NB4 (cell line): ENCODE measurements around the gene ABCG1.

ENCODE experiments used
- DNase-seq: peaks from one replicate; pipeline ENCODE4 v3.0.0; 2010; ENCODE audit warnings: low read depth
- H3K4me3 ChIP-seq: one replicate; pipeline ENCODE4 v1.5.1; 2011; ENCODE audit warnings: mild to moderate bottlenecking, low read depth, low read length, moderate library complexity
- MYC ChIP-seq: IDR thresholded peaks from 2 replicates; pipeline ENCODE4 v1.6.1; 2011; ENCODE audit warnings: low read depth, low read length
- POLR2A ChIP-seq: IDR thresholded peaks from 2 replicates; pipeline ENCODE4 v1.6.1; 2011; ENCODE audit warnings: mild to moderate bottlenecking; ENCODE audit not compliant: insufficient read length; ENCODE audit errors: extremely low read depth
- TF ChIP-seq, protein P1 (sequence below): IDR thresholded peaks from one replicate; pipeline ENCODE4 v1.5.1; 2012; ENCODE audit warnings: low read depth, low read length
- TF ChIP-seq, protein P2 (sequence below): IDR thresholded peaks from 2 replicates; pipeline ENCODE4 v1.6.1; 2011; ENCODE audit warnings: low read depth, low read length

Gene ABCG1

DNA sequence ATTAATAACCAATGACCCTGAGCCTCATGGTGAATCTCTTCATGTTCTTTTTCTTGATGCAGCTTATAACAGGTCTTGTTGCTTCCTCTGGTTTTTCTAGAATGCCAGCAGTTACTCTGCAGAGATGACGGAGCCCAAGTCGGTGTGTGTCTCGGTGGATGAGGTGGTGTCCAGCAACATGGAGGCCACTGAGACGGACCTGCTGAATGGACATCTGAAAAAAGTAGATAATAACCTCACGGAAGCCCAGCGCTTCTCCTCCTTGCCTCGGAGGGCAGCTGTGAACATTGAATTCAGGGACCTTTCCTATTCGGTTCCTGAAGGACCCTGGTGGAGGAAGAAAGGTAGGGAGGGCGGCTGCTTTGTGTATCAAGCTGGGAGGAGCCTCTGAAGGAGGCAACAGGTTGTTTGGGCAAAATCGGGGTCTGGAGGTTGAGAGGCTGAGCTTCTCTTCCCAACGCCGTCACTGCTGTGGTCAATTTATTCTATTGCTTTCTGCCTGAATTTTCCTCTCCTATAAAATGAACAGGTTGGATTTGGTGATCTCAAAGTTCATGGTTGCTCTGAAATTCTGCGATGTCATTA lies 6.7 kb downstream of the ABCG1 start:
- TF ChIP-seq, protein P1, sequence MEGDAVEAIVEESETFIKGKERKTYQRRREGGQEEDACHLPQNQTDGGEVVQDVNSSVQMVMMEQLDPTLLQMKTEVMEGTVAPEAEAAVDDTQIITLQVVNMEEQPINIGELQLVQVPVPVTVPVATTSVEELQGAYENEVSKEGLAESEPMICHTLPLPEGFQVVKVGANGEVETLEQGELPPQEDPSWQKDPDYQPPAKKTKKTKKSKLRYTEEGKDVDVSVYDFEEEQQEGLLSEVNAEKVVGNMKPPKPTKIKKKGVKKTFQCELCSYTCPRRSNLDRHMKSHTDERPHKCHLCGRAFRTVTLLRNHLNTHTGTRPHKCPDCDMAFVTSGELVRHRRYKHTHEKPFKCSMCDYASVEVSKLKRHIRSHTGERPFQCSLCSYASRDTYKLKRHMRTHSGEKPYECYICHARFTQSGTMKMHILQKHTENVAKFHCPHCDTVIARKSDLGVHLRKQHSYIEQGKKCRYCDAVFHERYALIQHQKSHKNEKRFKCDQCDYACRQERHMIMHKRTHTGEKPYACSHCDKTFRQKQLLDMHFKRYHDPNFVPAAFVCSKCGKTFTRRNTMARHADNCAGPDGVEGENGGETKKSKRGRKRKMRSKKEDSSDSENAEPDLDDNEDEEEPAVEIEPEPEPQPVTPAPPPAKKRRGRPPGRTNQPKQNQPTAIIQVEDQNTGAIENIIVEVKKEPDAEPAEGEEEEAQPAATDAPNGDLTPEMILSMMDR, result no peak
- TF ChIP-seq, protein P2, sequence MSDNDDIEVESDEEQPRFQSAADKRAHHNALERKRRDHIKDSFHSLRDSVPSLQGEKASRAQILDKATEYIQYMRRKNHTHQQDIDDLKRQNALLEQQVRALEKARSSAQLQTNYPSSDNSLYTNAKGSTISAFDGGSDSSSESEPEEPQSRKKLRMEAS, result no peak
- TF ChIP-seq POLR2A, result no peak
- TF ChIP-seq MYC, result no peak
- no peak for DNase-seq
- no peak overlapping the region for H3K4me3 ChIP-seq

DNA sequence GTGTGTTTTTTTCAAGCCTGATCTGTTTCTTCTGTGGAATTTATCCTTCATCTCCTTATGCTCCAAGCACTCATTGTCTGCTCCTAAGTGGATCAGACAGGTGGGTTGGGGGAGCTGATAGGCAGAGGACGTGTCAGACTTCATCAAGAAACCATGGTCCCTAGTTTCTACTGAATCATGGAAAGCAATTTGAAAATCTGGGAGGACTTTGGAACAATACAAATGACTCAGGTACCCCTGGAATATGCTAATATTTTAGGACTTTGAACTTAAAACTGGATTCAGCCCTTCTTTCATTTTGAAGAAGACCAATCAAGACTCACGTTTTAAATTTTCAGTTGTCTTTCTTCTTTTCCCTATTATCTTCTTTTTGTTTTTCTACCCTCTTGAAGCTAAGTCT lies 7.7 kb downstream of the ABCG1 start:
- TF ChIP-seq POLR2A (no peak), MYC (no peak)
- TF ChIP-seq, protein P2, result no peak
- TF ChIP-seq, protein P1, result no peak
- DNase-seq, result no peak
- no peak overlapping the region for H3K4me3 ChIP-seq

DNA sequence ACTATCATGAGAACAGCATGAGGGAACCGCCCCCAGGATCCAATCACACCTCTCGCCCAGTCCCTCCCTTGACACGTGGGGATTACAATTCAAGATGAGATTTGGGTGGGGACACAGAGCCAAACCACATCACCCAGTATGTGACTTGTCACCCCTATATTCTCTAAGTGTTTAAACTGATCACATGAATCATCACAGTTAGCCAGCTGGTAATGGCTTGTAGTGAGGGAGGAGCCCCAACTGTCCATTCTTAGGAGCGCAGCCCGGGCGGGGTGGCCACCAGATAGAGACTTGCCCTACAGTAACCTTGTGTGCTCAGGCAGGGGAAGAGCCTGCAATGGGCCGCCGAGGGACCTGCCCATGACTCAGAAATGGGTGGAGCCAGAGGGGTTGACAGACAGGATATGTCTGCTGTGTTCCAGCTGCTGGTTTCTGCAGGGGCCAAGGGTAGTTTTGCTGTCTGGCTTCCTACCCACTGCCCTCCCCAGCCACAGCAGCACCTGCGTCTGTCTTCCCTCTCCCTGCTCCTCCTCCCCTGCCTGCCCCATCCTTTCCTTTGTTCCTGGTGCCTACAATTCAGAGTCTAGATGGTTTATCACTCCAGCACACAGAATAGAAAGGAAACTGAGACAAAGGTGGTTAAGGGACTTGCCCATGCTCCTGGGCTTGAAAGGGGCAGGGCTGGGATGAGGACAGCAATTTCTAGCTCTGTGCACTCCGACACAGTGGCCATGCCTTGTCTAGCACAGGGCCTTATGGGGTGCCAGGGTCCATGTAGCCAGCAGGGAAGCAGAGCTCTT lies 9.2 kb downstream of the ABCG1 start:
- TF ChIP-seq POLR2A, result no peak
- TF ChIP-seq, protein P1, result no peak
- TF ChIP-seq, protein P2, result no peak
- no peak for TF ChIP-seq MYC
- no peak overlapping the region for H3K4me3 ChIP-seq
- DNase-seq, result peak; percentile 88

DNA sequence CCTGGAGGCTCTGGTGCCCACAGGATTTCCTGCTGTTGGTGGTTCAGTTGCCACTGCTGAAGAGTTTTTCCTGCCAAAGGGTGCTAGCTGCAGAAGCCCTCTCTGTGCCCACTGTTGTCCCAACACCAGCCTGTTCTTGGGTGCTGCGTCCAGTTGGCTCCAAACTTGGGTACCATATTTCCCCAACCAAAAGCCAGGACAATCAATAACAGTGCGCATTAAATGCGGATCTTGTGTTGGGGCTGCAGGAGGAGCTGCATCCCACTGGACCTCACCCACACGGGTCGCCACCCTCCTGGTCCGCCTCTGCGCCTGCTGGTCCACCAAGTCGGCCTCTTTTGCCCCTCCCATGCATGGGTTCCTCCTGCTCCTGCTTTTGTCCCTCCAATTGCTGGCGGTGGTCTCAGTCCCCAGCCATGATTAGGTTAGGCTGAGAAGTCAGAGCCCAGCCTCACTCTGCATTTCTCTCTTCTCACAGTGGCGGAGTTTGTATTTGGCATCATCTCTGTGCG lies 9.8 kb downstream of the ABCG1 start:
- no peak overlapping the region for H3K4me3 ChIP-seq
- DNase-seq, result no peak
- TF ChIP-seq, protein P1, result no peak
- no peak for TF ChIP-seq MYC
- no peak for TF ChIP-seq POLR2A
- TF ChIP-seq, protein P2, result no peak

DNA sequence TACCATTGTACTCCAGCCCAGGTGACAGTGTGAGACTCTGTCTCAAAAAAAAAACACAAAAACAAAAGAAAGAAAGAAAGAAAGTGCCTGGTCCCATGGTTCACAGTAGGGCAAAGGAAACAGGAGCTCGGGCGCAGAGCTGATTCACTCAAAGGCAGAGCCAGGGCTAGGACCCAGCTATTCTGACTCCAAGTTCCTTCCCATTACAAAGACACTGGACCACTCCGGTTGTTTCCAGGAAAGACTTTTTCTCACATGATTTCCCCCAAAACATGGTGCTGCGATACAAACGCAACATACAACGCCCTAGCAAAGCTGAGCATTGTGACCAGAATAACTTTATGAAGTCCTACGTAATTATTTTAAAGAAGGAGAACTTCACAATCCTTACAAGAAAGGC lies 10.7 kb downstream of the ABCG1 start:
- TF ChIP-seq MYC (no peak), POLR2A (no peak)
- TF ChIP-seq, protein P1, result no peak
- TF ChIP-seq, protein P2, result no peak
- DNase-seq, result no peak
- no peak overlapping the region for H3K4me3 ChIP-seq
